Measurements from ENCODE around the gene KIF21A.
A peak's percentile ranks its signal among the peaks of the same experiment; 100 is the strongest.

- TF ChIP-seq POLR2A (IDR thresholded peaks at IDR 0.05) (no peak), CTCF (IDR thresholded peaks at IDR 0.05) (peak in 2 of 3 experiments; percentile 36 to 41)
These were observed at the start of gene KIF21A for GRCh38 chr12:39443081-39443928.

Measured in testis (tissue), 2 donors.